Ishikawa (cell line): ENCODE results near the gene RAPGEF4.

Experiments used
- EGR1 ChIP-seq: IDR thresholded peaks from 2 replicates; pipeline ENCODE4 v1.6.1; 2012
- MAX ChIP-seq: IDR thresholded peaks from 2 replicates; pipeline ENCODE4 v1.6.1; 2012
- RAD21 ChIP-seq: IDR thresholded peaks from 2 replicates; pipeline ENCODE4 v1.6.1; 2012; ENCODE audit warnings: low read depth
- TCF12 ChIP-seq: IDR thresholded peaks from 2 replicates; pipeline ENCODE4 v1.6.1; 2012; ENCODE audit warnings: low read depth
- USF1 ChIP-seq: IDR thresholded peaks from 2 replicates; pipeline ENCODE4 v1.6.1; 2012

GRCh38 chr2:173019755-173020154 lies 284.1 kb downstream of the RAPGEF4 start:
- TF ChIP-seq USF1 (no peak), TCF12 (no peak), RAD21 (no peak), MAX (no peak), EGR1 (no peak)
